GM23338 (cell line): ENCODE data around the gene CMIP. TPM values are rescaled to one million over a fixed set of nuclear protein-coding genes. Genes with fewer than 3 reads are reported as not detected.

Experiments used
- ATAC-seq: fragments of 200-7000 bp; cut with Tn5 transposase; 3 replicates; pipeline ENCODE4 v1.9.1; 2020
- DNase-seq: peaks from one replicate; pipeline ENCODE4 v3.0.0-alpha.2; 2015; ENCODE audit warnings: low spot score
- H2AFZ ChIP-seq: fragments of 200-600 bp; sonication (generic); 2 replicates; pipeline ENCODE4 v1.8.0; 2016; ENCODE audit warnings: antibody characterized with exemption, mild to moderate bottlenecking, moderate library complexity
- H3F3A ChIP-seq: fragments of 200-600 bp; sonication (generic); replicated peaks from 2 replicates; pipeline ENCODE4 v1.8.0; 2017; ENCODE audit warnings: antibody characterized with exemption, mixed run types, low read depth
- H3K27ac ChIP-seq: fragments of 200-600 bp; sonication (generic); 2 replicates; pipeline ENCODE4 v1.6.1; 2016; ENCODE audit warnings: low read depth
- H3K27me3 ChIP-seq: fragments of 200-600 bp; sonication (generic); 2 replicates; pipeline ENCODE4 v1.8.0; 2016; ENCODE audit warnings: mild to moderate bottlenecking, mixed run types, moderate library complexity; ENCODE audit not compliant: insufficient read depth
- H3K36me3 ChIP-seq: fragments of 200-600 bp; sonication (generic); 2 replicates; pipeline ENCODE4 v1.8.0; 2016; ENCODE audit warnings: mild to moderate bottlenecking; ENCODE audit not compliant: insufficient read depth
- H3K4me1 ChIP-seq: fragments of 200-600 bp; sonication (generic); 2 replicates; pipeline ENCODE4 v1.8.0; 2016; ENCODE audit warnings: mild to moderate bottlenecking, moderate library complexity; ENCODE audit not compliant: insufficient read depth
- H3K4me2 ChIP-seq: fragments of 200-600 bp; sonication (generic); 2 replicates; pipeline ENCODE4 v1.7.1; 2017; ENCODE audit warnings: mixed run types
- H3K4me3 ChIP-seq: fragments of 200-600 bp; sonication (generic); 2 replicates; pipeline ENCODE4 v1.6.1; 2016; ENCODE audit warnings: mixed run types
- H3K79me2 ChIP-seq: fragments of 200-600 bp; sonication (generic); replicated peaks from 2 replicates; pipeline ENCODE4 v1.8.0; 2017; ENCODE audit warnings: mild to moderate bottlenecking; ENCODE audit not compliant: insufficient read depth
- H3K9me2 ChIP-seq: fragments of 200-600 bp; sonication (generic); 2 replicates; pipeline ENCODE4 v1.8.0; 2017; ENCODE audit not compliant: insufficient read depth
- H4K20me1 ChIP-seq: fragments of 200-600 bp; sonication (generic); replicated peaks from 2 replicates; pipeline ENCODE4 v1.8.0; 2017; ENCODE audit warnings: mild to moderate bottlenecking; ENCODE audit not compliant: insufficient read depth
- H3K27ac Mint-ChIP-seq: 2 replicates; pipeline ENCODE4 v1.8.0; 2020; ENCODE audit warnings: inconsistent platforms, mild to moderate bottlenecking, moderate library complexity, mixed read lengths
- H3K27me3 Mint-ChIP-seq: 3 replicates; pipeline ENCODE4 v1.8.0; 2022; ENCODE audit warnings: low read depth, mild to moderate bottlenecking, moderate library complexity, mixed read lengths, inconsistent platforms; ENCODE audit not compliant: insufficient read depth, poor library complexity
- H3K36me3 Mint-ChIP-seq: 3 replicates; pipeline ENCODE4 v1.8.0; 2021; ENCODE audit warnings: low read depth, mild to moderate bottlenecking, inconsistent platforms, moderate library complexity, mixed read lengths
- H3K4me1 Mint-ChIP-seq: 3 replicates; pipeline ENCODE4 v1.8.0; 2020; ENCODE audit warnings: mild to moderate bottlenecking, inconsistent platforms, mixed read lengths
- H3K4me3 Mint-ChIP-seq: 3 replicates; pipeline ENCODE4 v1.8.0; 2021; ENCODE audit warnings: moderate library complexity, mild to moderate bottlenecking, inconsistent platforms, mixed read lengths
- H3K9me3 Mint-ChIP-seq: 3 replicates; pipeline ENCODE4 v1.8.0; 2020; ENCODE audit warnings: moderate library complexity, mild to moderate bottlenecking, inconsistent platforms, mixed read lengths
- ETS1 ChIP-seq: IDR thresholded peaks from 2 replicates; pipeline ENCODE4 v1.6.1; 2016; ENCODE audit warnings: antibody characterized with exemption
- EZH2phosphoT487 ChIP-seq: fragments of 200-600 bp; sonication (generic); IDR thresholded peaks from one replicate; pipeline ENCODE4 v1.8.1; 2018; ENCODE audit warnings: antibody characterized with exemption; ENCODE audit not compliant: unreplicated experiment
- NANOG ChIP-seq: IDR thresholded peaks from 2 replicates; pipeline ENCODE4 v1.6.1; 2016; ENCODE audit warnings: antibody characterized with exemption, borderline replicate concordance
- POLR2AphosphoS5 ChIP-seq: IDR thresholded peaks from 2 replicates; pipeline ENCODE4 v1.6.1; 2016; ENCODE audit warnings: antibody characterized with exemption, low read depth
- REST ChIP-seq: IDR thresholded peaks from one replicate; pipeline ENCODE4 v1.6.1; 2018; ENCODE audit warnings: antibody characterized with exemption; ENCODE audit not compliant: unreplicated experiment
- STAT1 ChIP-seq: IDR thresholded peaks from one replicate; pipeline ENCODE4 v1.6.1; 2016; ENCODE audit warnings: antibody characterized with exemption; ENCODE audit not compliant: unreplicated experiment
- ZNF114 ChIP-seq: fragments of 250-450 bp; sonication (Bioruptor Pico); IDR thresholded peaks from 2 replicates; pipeline ENCODE4 v1.5.0; 2020; ENCODE audit warnings: mild to moderate bottlenecking, moderate library complexity
- ZNF462 ChIP-seq: fragments of 250-450 bp; sonication (Bioruptor Pico); IDR thresholded peaks from 2 replicates; pipeline ENCODE4 v1.5.0; 2020; ENCODE audit warnings: mild to moderate bottlenecking, moderate library complexity
- polyA plus RNA-seq: library from polyadenylated mRNA; unstranded; fragments of >200 nt; fragmentation: Nextera tagmentation; extraction: Ambion mirVana; gene quantifications from 2 replicates; pipeline ENCODE4 v1.2.1, GENCODE V29; 2016
- total RNA-seq: library from RNA; depleted of rRNA; stranded (reverse); fragments of >200 nt; shearing (Covaris generic); gene quantifications from 2 replicates; pipeline ENCODE4 v1.2.3, GENCODE V29; 2014
- TF ChIP-seq, protein P1 (sequence below), 2 experiments: fragments of 200-600 bp in 1 of 2; sonication (generic) in 1 of 2; conservative IDR thresholded peaks; 2 replicates each; pipeline versions ENCODE4 v1.5.1 to v1.6.1; 2016 to 2017; ENCODE audit warnings: antibody characterized with exemption in 2 of 2, low read depth in 2 of 2, mild to moderate bottlenecking in 2 of 2, moderate library complexity in 1 of 2

Gene CMIP
- total and polyA plus RNA-seq, 2 experiments from 2014 or later: 9.5 to 62.3 TPM

GRCh38 chr16:81680444-81681275 lies 236.1 kb downstream of the CMIP start:
- no peak overlapping the region for H2AFZ ChIP-seq
- no peak overlapping the region for H3K4me3 ChIP-seq
- H3K27ac ChIP-seq: no peak overlapping the region
- H4K20me1 ChIP-seq: no peaks in the 10 kb centered on the region; the same call in 1 of the 2 replicates
- ATAC-seq: no peak
- Mint-ChIP-seq H3K4me3 (no peak overlapping the region), H3K9me3 (no peaks in the 10 kb centered on the region), H3K36me3 (peaks cover 23% of the 10 kb centered on the region), H3K27ac (peak overlapping the region; percentile 72; the same call in 1 of the 2 replicates), H3K4me1 (peaks cover 9% of the 10 kb centered on the region; the same call in 2 of the 3 replicates), H3K27me3 (peaks cover 16% of the 10 kb centered on the region)
- H3F3A ChIP-seq: 0 out of 2 replicates have a peak, but pooled peaks cover 2% of the 10 kb centered on the region
- H3K27me3 ChIP-seq: no peaks in the 10 kb centered on the region
- H3K9me2 ChIP-seq: no peaks in the 10 kb centered on the region
- no peaks in the 10 kb centered on the region; the same call in none of the 2 replicates for H3K4me1 ChIP-seq
- H3K4me2 ChIP-seq: no peak overlapping the region
- TF ChIP-seq ZNF114 (CRISPR knock-in tag): no peak
- TF ChIP-seq EZH2phosphoT487: no peak
- no peak for TF ChIP-seq ZNF462
- no peak for TF ChIP-seq ETS1
- TF ChIP-seq, protein P1, sequence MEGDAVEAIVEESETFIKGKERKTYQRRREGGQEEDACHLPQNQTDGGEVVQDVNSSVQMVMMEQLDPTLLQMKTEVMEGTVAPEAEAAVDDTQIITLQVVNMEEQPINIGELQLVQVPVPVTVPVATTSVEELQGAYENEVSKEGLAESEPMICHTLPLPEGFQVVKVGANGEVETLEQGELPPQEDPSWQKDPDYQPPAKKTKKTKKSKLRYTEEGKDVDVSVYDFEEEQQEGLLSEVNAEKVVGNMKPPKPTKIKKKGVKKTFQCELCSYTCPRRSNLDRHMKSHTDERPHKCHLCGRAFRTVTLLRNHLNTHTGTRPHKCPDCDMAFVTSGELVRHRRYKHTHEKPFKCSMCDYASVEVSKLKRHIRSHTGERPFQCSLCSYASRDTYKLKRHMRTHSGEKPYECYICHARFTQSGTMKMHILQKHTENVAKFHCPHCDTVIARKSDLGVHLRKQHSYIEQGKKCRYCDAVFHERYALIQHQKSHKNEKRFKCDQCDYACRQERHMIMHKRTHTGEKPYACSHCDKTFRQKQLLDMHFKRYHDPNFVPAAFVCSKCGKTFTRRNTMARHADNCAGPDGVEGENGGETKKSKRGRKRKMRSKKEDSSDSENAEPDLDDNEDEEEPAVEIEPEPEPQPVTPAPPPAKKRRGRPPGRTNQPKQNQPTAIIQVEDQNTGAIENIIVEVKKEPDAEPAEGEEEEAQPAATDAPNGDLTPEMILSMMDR (conservative IDR thresholded peaks at IDR 0.05; ENCODE audit: low read depth in 2 of 2): no peak
- no peak for TF ChIP-seq REST
- no peak for TF ChIP-seq STAT1
- TF ChIP-seq POLR2AphosphoS5: no peak
- no peak for TF ChIP-seq NANOG
- no peak for DNase-seq
- no peaks in the 10 kb centered on the region; the same call in 1 of the 2 replicates for H3K36me3 ChIP-seq
- no peaks in the 10 kb centered on the region for H3K79me2 ChIP-seq
